ENCODE measurements around the gene ZNF830.

GRCh38 chr17:34974179-34974578 is 12.8 kb downstream of the ZNF830 start:
- TF ChIP-seq, protein P1, sequence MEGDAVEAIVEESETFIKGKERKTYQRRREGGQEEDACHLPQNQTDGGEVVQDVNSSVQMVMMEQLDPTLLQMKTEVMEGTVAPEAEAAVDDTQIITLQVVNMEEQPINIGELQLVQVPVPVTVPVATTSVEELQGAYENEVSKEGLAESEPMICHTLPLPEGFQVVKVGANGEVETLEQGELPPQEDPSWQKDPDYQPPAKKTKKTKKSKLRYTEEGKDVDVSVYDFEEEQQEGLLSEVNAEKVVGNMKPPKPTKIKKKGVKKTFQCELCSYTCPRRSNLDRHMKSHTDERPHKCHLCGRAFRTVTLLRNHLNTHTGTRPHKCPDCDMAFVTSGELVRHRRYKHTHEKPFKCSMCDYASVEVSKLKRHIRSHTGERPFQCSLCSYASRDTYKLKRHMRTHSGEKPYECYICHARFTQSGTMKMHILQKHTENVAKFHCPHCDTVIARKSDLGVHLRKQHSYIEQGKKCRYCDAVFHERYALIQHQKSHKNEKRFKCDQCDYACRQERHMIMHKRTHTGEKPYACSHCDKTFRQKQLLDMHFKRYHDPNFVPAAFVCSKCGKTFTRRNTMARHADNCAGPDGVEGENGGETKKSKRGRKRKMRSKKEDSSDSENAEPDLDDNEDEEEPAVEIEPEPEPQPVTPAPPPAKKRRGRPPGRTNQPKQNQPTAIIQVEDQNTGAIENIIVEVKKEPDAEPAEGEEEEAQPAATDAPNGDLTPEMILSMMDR (conservative IDR thresholded peaks at IDR 0.05 in 1 of 2, IDR thresholded peaks at IDR 0.05 in 1 of 2; ENCODE audit: low read depth in 1 of 2, low read length in 2 of 2): no peak
- TF ChIP-seq EZH2 (IDR thresholded peaks at IDR 0.05; ENCODE audit: low read length, missing control alignments): no peak

Data from fibroblast of lung (primary cell).